Esophagus muscularis mucosa (tissue), 4 donors: ENCODE data around the gene BACH1.

ENCODE experiments used
- CTCF ChIP-seq, 3 experiments: fragments of 200-600 bp in 2 of 3; fragments of 450-650 bp in 1 of 3; sonication (generic) in 2 of 3; IDR thresholded peaks; one replicate each; pipeline ENCODE4 v1.5.1; 2017 to 2019; ENCODE audit warnings: antibody characterized with exemption in 3 of 3, mild to moderate bottlenecking in 2 of 3, moderate library complexity in 1 of 3
- EP300 ChIP-seq: sonication (generic); formaldehyde crosslinking; IDR thresholded peaks from one replicate; pipeline ENCODE4 v1.6.1; 2017; ENCODE audit warnings: antibody characterized with exemption
- POLR2A ChIP-seq: fragments of 450-650 bp; IDR thresholded peaks from one replicate; pipeline ENCODE4 v1.6.1; 2017; ENCODE audit warnings: antibody characterized with exemption, moderate library complexity, mild to moderate bottlenecking, low read depth

GRCh38 chr21:29382030-29382654 lies 83.4 kb downstream of the BACH1 start:
- no peak for TF ChIP-seq CTCF (IDR thresholded peaks at IDR 0.05)
- no peak for TF ChIP-seq POLR2A
- no peak for TF ChIP-seq EP300
